ELF-1 (cell line): Measurements from ENCODE around the gene NFE2L1.

Source experiments
- DNase-seq: peaks from one replicate; pipeline ENCODE4 v3.0.0-alpha.2; 2016; ENCODE audit warnings: low read depth, low spot score

NFE2L1 gene

GRCh38 chr17:48047113-48047740 is 932 bp upstream of the NFE2L1 start:
- DNase-seq: peak; percentile 30

DNA sequence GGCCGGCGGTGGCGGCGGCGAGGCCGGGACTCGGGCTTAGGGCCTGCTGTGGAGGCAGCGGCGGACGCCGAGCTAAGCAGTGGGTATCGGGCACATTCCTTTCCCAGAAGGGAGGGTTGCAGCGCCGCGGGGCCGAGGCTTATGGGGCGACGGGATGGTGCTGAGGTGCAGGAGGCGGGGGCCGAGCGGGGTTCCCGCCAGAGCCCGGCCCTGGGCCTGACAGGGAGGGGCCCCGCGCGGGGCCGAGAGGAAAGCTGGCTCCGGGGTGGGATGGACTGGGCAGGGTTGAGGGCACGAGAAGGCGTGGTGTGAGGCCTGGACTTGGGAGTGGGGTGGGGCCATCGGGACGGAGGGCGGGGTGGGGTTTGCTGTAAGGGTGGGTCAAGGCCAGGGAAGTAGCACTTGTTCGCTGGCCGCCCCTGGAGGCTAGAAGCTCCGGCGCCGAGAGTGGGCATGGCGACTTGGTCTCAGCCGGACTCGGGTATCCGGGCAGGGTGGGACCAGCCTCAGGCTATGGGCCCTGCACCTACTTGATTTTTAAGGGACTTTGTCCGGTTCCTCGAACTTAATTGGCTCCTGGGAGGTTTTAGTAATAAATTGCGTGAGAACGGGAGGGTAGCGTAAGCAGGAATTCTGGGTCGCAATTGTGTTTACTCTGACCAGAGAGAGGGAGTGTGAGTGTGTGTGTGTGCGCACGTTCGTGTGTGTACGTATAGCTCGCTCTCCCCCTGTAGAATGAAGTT is 396 bp downstream of the NFE2L1 start:
- no peak for DNase-seq

DNA sequence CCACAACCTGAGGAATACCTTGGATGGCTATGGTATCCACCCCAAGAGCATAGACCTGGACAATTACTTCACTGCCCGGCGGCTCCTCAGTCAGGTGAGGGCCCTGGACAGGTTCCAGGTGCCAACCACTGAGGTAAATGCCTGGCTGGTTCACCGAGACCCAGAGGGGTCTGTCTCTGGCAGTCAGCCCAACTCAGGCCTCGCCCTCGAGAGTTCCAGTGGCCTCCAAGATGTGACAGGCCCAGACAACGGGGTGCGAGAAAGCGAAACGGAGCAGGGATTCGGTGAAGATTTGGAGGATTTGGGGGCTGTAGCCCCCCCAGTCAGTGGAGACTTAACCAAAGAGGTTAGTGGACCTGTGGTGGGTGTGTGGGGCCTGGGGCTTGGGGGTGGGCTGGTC is 3.1 kb downstream of the NFE2L1 start:
- DNase-seq: no peak

DNA sequence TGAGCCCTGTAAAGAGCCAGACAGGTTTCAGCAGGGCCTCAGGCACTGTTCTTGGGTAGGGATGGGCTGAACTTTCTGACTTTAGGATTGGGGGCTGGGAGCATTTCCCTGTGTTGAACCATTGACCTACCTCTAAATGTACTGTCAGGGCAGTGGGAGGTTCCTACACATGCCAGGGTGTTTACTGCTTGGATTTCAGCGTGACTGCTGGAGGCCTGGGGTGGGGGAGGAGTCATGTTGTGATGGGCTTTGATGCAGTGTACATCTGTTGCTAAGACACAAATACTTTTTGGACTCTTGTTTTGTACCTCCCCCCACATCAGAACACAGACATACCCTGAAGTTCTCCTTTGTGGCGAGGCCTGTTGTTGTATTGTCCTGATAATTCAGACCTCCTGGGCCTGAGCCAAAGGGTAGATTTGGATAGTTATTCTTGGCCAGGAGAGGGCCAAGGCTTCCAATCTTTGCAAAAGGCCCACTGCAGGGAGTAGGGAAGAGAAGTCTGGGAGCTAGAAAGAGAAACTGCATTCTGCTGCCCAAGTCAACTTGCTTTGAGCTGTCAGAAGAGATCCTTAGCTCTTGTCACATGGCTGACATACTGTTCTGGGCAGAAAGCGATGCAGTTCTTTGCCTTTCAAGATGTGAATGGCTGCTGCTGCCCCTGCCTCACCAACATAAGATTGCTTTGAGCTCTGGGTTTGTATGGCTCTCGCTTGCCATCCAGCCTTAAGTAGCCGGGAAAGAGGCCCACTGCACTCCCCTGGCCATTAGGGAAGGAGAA is 3.7 kb downstream of the NFE2L1 start:
- peak; percentile 89 for DNase-seq

- no peak for DNase-seq
These were observed 5.0 kb downstream of the NFE2L1 start for GRCh38 chr17:48052956-48053757.

GRCh38 chr17:48053758-48054237 is 5.6 kb downstream of the NFE2L1 start:
- DNase-seq: no peak

- DNase-seq: peak; percentile 99
These were observed 6.4 kb downstream of the NFE2L1 start for GRCh38 chr17:48054238-48055185.

DNA sequence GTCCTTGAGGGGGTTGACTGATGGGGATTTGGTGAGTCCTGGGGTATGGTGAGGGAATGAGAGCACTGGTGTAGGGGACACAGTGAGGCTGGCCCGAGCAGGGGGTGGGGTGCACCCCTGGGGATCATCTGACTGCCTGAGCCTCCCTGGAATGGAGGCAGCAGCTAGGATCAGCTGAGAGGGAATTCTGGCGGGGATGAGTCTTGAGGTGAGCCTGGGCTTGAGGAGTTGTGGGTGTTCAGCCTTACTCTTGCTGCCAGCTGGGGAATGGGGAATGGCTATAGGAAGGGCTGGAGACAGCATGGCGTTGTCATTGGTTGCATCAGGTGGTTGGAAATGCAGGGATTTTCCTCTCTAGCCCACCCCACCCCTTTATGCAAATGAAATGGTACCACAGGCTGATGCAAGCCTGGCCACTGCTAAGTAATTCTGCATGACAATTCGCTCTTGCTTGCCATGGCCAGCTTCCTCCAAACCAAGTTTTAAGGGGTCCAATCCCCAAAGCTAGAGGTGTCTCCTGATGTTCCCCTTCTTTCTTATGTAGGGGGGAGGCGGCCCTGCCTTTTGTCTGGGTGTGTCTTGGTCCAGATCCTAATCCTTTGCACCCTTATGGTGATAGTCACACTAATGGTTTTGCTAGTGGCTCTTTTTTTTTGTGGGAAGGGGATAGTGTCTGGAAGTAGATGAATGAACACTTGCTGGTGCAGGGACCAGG is 7.5 kb downstream of the NFE2L1 start:
- DNase-seq: peak; percentile 78

GRCh38 chr17:48056246-48056745 is 8.1 kb downstream of the NFE2L1 start:
- DNase-seq: no peak

DNA sequence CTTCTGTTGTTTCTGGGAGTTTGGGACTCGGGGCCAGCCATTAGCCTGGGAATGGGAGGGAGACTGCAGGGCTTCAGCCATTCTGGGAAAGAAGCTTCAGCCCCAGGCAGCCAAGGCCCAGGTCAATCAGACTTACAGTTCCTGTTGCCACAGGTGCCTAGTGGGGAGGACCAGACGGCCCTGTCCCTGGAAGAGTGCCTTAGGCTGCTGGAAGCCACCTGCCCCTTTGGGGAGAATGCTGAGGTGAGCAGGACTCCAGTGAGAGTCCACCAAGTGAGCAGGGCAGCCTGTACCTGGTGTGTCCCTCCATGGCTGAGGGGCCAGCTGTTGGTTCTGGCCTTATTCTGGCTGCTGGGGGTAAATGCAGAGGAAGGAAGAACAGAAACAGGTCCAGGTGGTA is 8.7 kb downstream of the NFE2L1 start:
- DNase-seq: no peak

DNA sequence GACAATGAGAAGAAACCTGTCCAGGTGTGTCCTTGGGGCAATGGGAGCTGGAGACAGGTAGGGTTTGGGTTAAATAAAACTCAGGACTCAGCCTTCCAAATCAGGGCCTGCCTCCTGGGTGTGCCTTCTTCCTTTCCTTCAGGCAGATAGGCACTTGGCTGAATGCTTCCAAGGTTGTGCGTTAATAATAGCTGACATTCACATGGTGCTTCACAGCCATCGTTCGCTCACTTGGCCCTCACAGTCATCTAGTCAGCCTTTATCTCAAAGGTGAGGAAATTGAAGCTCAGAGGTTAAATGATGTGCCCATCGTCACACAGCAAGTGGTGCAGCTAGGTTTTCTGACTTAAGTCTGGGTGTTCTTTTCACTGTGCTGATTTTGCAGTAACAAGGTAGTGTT is 9.5 kb downstream of the NFE2L1 start:
- no peak for DNase-seq

DNA sequence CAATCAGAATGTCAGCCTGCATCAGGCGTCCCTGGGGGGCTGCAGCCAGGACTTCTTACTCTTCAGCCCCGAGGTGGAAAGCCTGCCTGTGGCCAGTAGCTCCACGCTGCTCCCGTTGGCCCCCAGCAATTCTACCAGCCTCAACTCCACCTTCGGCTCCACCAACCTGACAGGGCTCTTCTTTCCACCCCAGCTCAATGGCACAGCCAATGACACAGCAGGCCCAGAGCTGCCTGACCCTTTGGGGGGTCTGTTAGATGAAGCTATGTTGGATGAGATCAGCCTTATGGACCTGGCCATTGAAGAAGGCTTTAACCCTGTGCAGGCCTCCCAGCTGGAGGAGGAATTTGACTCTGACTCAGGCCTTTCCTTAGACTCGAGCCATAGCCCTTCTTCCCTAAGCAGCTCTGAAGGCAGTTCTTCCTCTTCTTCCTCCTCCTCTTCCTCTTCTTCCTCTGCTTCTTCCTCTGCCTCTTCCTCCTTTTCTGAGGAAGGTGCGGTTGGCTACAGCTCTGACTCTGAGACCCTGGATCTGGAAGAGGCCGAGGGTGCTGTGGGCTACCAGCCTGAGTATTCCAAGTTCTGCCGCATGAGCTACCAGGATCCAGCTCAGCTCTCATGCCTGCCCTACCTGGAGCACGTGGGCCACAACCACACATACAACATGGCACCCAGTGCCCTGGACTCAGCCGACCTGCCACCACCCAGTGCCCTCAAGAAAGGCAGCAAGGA is 10.4 kb downstream of the NFE2L1 start:
- no peak for DNase-seq

GRCh38 chr17:48059125-48059668 is 11.0 kb downstream of the NFE2L1 start:
- no peak for DNase-seq

- no peak for DNase-seq
These were observed 12.1 kb downstream of the NFE2L1 start for GRCh38 chr17:48060249-48060648.

GRCh38 chr17:48062273-48062672 is 14.1 kb downstream of the NFE2L1 start:
- DNase-seq: no peak

DNA sequence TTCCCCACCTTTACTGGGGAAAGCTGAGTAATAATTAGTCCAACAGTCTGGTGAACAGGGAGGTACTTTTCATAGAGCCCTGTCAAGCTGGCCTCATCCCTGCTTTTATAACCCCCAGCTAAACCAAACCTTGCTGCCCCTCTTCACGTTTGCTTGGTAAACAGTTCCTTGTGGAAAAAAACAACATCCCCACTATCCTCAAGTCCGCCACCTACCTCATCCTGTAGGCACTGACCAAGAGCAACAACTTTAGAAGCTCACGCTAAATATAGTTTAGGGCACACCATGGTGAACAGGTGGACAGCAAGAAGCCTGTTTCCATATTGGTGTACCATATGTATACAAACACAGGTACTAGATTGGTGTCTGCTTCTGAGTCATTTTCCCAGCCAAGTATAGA is 16.5 kb downstream of the NFE2L1 start:
- DNase-seq: no peak

DNA sequence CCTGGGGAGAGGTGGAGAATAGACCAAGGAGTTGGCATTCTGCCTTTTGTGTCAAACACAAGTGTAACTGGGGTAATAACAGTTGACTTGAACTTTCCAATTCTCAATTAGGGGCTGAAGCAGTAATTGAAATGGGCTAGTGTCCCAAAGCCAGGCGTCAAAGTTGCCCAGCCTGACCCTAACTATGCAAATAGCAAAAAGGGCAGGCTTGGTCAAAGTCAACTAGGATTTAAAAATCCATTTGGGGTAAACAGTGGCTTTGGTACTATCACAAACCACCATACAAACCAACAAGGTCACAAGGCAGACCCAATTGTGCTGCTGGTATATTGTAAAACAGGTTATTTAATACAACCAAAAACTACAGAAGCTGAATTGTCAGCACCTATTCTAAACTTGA is 18.0 kb downstream of the NFE2L1 start:
- no peak for DNase-seq

- DNase-seq: no peak
These were observed 18.5 kb downstream of the NFE2L1 start for GRCh38 chr17:48066656-48067055.

DNA sequence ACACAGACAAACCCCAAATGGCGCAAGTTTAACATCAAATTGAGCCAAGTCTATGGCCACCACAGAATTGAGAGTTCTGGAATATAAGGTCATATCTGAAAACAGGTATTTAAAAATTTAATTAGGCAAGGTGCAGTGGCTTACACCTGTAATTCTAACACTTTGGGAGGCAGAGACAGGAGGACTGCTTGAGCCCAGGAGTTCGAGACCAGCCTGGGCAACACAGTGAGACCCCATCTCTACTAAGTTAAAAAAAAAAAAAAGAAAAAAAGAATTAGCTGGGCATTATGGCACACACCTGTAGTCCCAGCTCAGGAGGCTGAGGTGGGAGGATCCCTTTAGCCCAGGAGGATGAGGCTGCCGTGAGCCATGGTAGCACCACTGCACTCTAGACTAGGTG is 19.1 kb downstream of the NFE2L1 start:
- DNase-seq: no peak
